ENCODE results near the gene TRHDE. TPM values are rescaled to one million over a fixed set of nuclear protein-coding genes. Genes with fewer than 3 reads are reported as not detected.

TRHDE gene
- total RNA-seq, 1 experiment from 2014 or later, result 24.5 TPM

GRCh38 chr12:72521326-72521725 is 249.2 kb downstream of the TRHDE start:
- intact Hi-C loops (cut with micrococcal nuclease; ENCODE audit: unreplicated experiment), result no loop called here
- no peak for TF ChIP-seq CTCF (conservative IDR thresholded peaks at IDR 0.05; ENCODE audit: low read depth, low read length)
- TF ChIP-seq EZH2 (IDR thresholded peaks at IDR 0.05; ENCODE audit: borderline replicate concordance, low read depth, low read length, poor library complexity, severe bottlenecking), result no peak
- no peaks in the 10 kb centered on the region for H3K36me3 ChIP-seq (ENCODE audit: insufficient read depth, low read length, poor library complexity, severe bottlenecking)
- H3K9me3 ChIP-seq (ENCODE audit: low read depth, low read length, poor library complexity, severe bottlenecking), result no peaks in the 10 kb centered on the region
- DNase-seq (ENCODE audit: low spot score), result no peak
- no peak overlapping the region for H3K4me3 ChIP-seq (ENCODE audit: low read depth, low read length, poor library complexity, severe bottlenecking)
- BruUV-seq (replicated peaks), result no TSS peak
- H3K4me1 ChIP-seq (ENCODE audit: insufficient read depth, low read length, poor library complexity, severe bottlenecking), result no peaks in the 10 kb centered on the region
- CTCF ChIA-PET, result no interaction called here
- no peak overlapping the region for H3K27ac ChIP-seq (ENCODE audit: low read depth, low read length, poor library complexity, severe bottlenecking)
- POLR2A ChIA-PET (ENCODE audit: low non-redundant PET), result no interaction called here
- no peaks in the 10 kb centered on the region for H3K27me3 ChIP-seq (replicated peaks; ENCODE audit: insufficient read depth, low read depth, low read length, poor library complexity)

GRCh38 chr12:72522411-72522810 is 250.2 kb downstream of the TRHDE start:
- intact Hi-C loops (cut with micrococcal nuclease; ENCODE audit: unreplicated experiment), result no loop called here
- H3K27ac ChIP-seq (ENCODE audit: low read depth, low read length, poor library complexity, severe bottlenecking), result no peak overlapping the region
- TF ChIP-seq EZH2 (IDR thresholded peaks at IDR 0.05; ENCODE audit: borderline replicate concordance, low read depth, low read length, poor library complexity, severe bottlenecking) (no peak), CTCF (conservative IDR thresholded peaks at IDR 0.05; ENCODE audit: low read depth, low read length) (no peak)
- ChIA-PET POLR2A (ENCODE audit: low non-redundant PET) (no interaction called here), CTCF (no interaction called here)
- no peaks in the 10 kb centered on the region for H3K9me3 ChIP-seq (ENCODE audit: low read depth, low read length, poor library complexity, severe bottlenecking)
- H3K27me3 ChIP-seq (replicated peaks; ENCODE audit: insufficient read depth, low read depth, low read length, poor library complexity), result no peaks in the 10 kb centered on the region
- no peak for DNase-seq (ENCODE audit: low spot score)
- no TSS peak for BruUV-seq (replicated peaks)
- no peaks in the 10 kb centered on the region for H3K36me3 ChIP-seq (ENCODE audit: insufficient read depth, low read length, poor library complexity, severe bottlenecking)
- H3K4me3 ChIP-seq (ENCODE audit: low read depth, low read length, poor library complexity, severe bottlenecking), result no peak overlapping the region
- no peaks in the 10 kb centered on the region for H3K4me1 ChIP-seq (ENCODE audit: insufficient read depth, low read length, poor library complexity, severe bottlenecking)

GRCh38 chr12:72523754-72524153 is 251.6 kb downstream of the TRHDE start:
- CTCF ChIA-PET, result no interaction called here
- no peaks in the 10 kb centered on the region for H3K27me3 ChIP-seq (replicated peaks; ENCODE audit: insufficient read depth, low read depth, low read length, poor library complexity)
- no peaks in the 10 kb centered on the region for H3K9me3 ChIP-seq (ENCODE audit: low read depth, low read length, poor library complexity, severe bottlenecking)
- POLR2A ChIA-PET (ENCODE audit: low non-redundant PET), result no interaction called here
- intact Hi-C loops (cut with micrococcal nuclease; ENCODE audit: unreplicated experiment), result no loop called here
- BruUV-seq (replicated peaks), result no TSS peak
- no peak overlapping the region for H3K27ac ChIP-seq (ENCODE audit: low read depth, low read length, poor library complexity, severe bottlenecking)
- no peak overlapping the region for H3K4me3 ChIP-seq (ENCODE audit: low read depth, low read length, poor library complexity, severe bottlenecking)
- H3K36me3 ChIP-seq (ENCODE audit: insufficient read depth, low read length, poor library complexity, severe bottlenecking), result no peaks in the 10 kb centered on the region
- no peak for DNase-seq (ENCODE audit: low spot score)
- no peaks in the 10 kb centered on the region for H3K4me1 ChIP-seq (ENCODE audit: insufficient read depth, low read length, poor library complexity, severe bottlenecking)
- TF ChIP-seq EZH2 (IDR thresholded peaks at IDR 0.05; ENCODE audit: borderline replicate concordance, low read depth, low read length, poor library complexity, severe bottlenecking) (no peak), CTCF (conservative IDR thresholded peaks at IDR 0.05; ENCODE audit: low read depth, low read length) (no peak)
